ENCODE measurements around the gene FUZ. TPM values are rescaled to one million over a fixed set of nuclear protein-coding genes. Genes with fewer than 3 reads are reported as not detected.

Gene FUZ
- polyA plus RNA-seq, 1 of the 3 experiments (the other 2 are of a cell fraction) = 29.9 TPM

DNA sequence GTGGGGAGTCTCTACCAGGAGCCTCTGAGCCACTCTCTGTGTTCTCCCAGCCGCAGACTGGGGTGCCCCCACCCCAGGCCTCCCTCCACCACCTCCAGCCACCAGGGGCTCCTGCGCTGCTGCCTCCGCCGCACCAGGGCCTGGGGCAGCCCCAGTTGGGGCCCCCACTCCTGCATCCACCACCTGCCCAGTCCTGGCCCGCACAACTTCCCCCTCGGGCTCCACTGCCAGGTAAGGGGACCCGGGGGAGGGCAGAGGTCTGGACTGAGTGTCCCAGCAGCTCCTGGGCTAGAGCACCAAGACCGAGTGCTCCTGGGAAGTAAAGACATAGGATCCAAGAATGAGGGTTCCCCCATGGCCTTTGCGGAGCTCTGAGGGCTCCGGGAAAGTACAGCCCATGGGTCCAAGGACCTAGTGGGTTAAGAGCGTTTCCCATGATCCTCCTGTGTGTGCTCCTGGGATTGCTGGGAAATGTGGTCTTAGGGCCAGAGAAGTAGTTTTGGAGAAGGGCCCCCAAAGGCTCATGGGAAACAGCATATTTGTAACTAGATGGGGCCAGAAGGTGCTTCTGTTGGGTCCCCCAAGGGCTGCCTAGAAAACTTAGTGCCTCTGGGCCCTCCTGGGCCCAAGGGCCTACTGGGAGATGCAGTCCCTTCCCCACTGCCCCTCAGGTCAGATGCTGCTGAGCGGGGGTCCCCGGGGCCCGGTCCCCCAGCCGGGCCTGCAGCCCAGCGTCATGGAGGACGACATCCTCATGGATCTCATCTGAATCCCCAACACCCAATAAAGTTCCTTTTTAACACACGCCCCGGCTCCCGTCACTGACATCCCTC, 23.3 kb upstream of the FUZ start:
- TF ChIP-seq RAD21 (IDR thresholded peaks at IDR 0.05; ENCODE audit: low read length) = no peak
- no peak for TF ChIP-seq TEAD4 (IDR thresholded peaks at IDR 0.05; ENCODE audit: borderline replicate concordance, insufficient read depth)
- no peak for TF ChIP-seq CHD2 (IDR thresholded peaks at IDR 0.05; ENCODE audit: low read length, partially characterized antibody)
- Histone ChIP-seq H3K27ac (ENCODE audit: low read depth in 2 of 2, low read length in 1 of 2) (no peak overlapping the region), H3K4me1 (ENCODE audit: control insufficient read depth in 1 of 2, insufficient read depth in 2 of 2, low read depth in 1 of 2, low read length in 1 of 2) (peaks cover 0 to 11% of the 10 kb centered on the region in 2 experiments; a peak in 1 of 4 replicates), H4K20me1 (ENCODE audit: insufficient read depth) (no peaks in the 10 kb centered on the region), H3K4me2 (no peak overlapping the region), H3K4me3 (ENCODE audit: low read depth in 2 of 2, low read length in 1 of 2) (no peak overlapping the region), H2AFZ (ENCODE audit: low read depth) (no peak overlapping the region), H3K9me3 (no peaks in the 10 kb centered on the region), H3K9ac (no peak overlapping the region), H3K79me2 (ENCODE audit: insufficient read depth) (no peaks in the 10 kb centered on the region), H3K36me3 (replicated peaks in 1 of 2; ENCODE audit: control insufficient read depth in 1 of 2, insufficient read depth in 2 of 2, low read length in 1 of 2) (peaks cover 19 to 77% of the 10 kb centered on the region in 2 experiments), H3K27me3 (ENCODE audit: insufficient read depth) (no peaks in the 10 kb centered on the region), H3K9me2 (no peaks in the 10 kb centered on the region), H3F3A (replicated peaks; ENCODE audit: insufficient read depth) (no peaks in the 10 kb centered on the region)
- WGBS (ENCODE audit: low lambda C conversion rate) = 97% methylated on average over 9 of the region's 20 CpGs
- peak; percentile 20 for DNase-seq
- ChIA-PET POLR2A (no interaction called here), CTCF (interaction anchor here (1.3 kb wide), 1 partner anchor 17 kb away, joined by 4 read pairs; no protein-coding TSS in a partner anchor)

DNA sequence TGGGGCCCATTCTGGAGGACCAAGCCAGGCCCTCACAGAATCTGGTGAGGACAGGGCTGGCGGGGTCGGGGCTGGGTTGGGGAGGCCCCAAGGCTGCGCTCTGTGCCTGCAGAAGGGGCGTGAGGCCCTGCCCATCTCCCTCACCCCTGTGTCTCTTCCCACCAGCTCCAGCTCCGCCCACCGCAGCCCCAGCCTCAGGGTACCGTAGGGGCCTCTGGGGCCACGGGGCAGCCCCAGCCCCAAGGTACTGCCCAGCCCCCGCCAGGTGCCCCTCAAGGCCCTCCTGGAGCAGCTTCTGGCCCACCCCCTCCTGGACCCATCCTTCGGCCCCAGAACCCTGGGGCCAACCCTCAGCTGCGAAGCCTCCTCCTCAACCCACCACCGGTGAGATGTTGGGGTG, 22.5 kb upstream of the FUZ start:
- Histone ChIP-seq H3K9me3 (no peaks in the 10 kb centered on the region), H3K4me3 (ENCODE audit: low read depth in 2 of 2, low read length in 1 of 2) (no peak overlapping the region), H3K9me2 (no peaks in the 10 kb centered on the region), H3F3A (replicated peaks; ENCODE audit: insufficient read depth) (no peaks in the 10 kb centered on the region), H3K27ac (ENCODE audit: low read depth in 2 of 2, low read length in 1 of 2) (no peak overlapping the region), H3K4me2 (no peak overlapping the region), H2AFZ (ENCODE audit: low read depth) (no peak overlapping the region), H4K20me1 (ENCODE audit: insufficient read depth) (no peaks in the 10 kb centered on the region), H3K4me1 (ENCODE audit: control insufficient read depth in 1 of 2, insufficient read depth in 2 of 2, low read depth in 1 of 2, low read length in 1 of 2) (peaks cover 0 to 11% of the 10 kb centered on the region in 2 experiments; a peak in 1 of 4 replicates), H3K9ac (no peak overlapping the region), H3K79me2 (ENCODE audit: insufficient read depth) (no peaks in the 10 kb centered on the region), H3K27me3 (ENCODE audit: insufficient read depth) (no peaks in the 10 kb centered on the region), H3K36me3 (replicated peaks in 1 of 2; ENCODE audit: control insufficient read depth in 1 of 2, insufficient read depth in 2 of 2, low read length in 1 of 2) (peaks cover 11 to 82% of the 10 kb centered on the region in 2 experiments)
- CTCF ChIA-PET = no interaction called here
- POLR2A ChIA-PET = no interaction called here
- TF ChIP-seq CHD2 (IDR thresholded peaks at IDR 0.05; ENCODE audit: low read length, partially characterized antibody) = no peak
- no peak for TF ChIP-seq PBX3 (IDR thresholded peaks at IDR 0.05)
- no peak for TF ChIP-seq RFX5 (IDR thresholded peaks at IDR 0.05; ENCODE audit: low read length)
- TF ChIP-seq, protein P1, sequence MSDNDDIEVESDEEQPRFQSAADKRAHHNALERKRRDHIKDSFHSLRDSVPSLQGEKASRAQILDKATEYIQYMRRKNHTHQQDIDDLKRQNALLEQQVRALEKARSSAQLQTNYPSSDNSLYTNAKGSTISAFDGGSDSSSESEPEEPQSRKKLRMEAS (IDR thresholded peaks at IDR 0.05; ENCODE audit: low read depth) = no peak
- no peak for TF ChIP-seq NFIC (IDR thresholded peaks at IDR 0.05; ENCODE audit: borderline replicate concordance)
- TF ChIP-seq, protein P2, sequence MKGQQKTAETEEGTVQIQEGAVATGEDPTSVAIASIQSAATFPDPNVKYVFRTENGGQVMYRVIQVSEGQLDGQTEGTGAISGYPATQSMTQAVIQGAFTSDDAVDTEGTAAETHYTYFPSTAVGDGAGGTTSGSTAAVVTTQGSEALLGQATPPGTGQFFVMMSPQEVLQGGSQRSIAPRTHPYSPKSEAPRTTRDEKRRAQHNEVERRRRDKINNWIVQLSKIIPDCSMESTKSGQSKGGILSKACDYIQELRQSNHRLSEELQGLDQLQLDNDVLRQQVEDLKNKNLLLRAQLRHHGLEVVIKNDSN (IDR thresholded peaks at IDR 0.05; ENCODE audit: borderline replicate concordance, low read depth) = no peak
- TF ChIP-seq MEF2A (IDR thresholded peaks at IDR 0.05; ENCODE audit: borderline replicate concordance, low read depth) = no peak
- TF ChIP-seq TEAD4 (IDR thresholded peaks at IDR 0.05; ENCODE audit: borderline replicate concordance, insufficient read depth) = no peak
- TF ChIP-seq SIN3A (IDR thresholded peaks at IDR 0.05; ENCODE audit: borderline replicate concordance, low read depth, low read length) = no peak
- TF ChIP-seq ELF1 (IDR thresholded peaks at IDR 0.05) = no peak
- no peak for TF ChIP-seq SMC3 (IDR thresholded peaks at IDR 0.05; ENCODE audit: low read depth, low read length)
- no peak for TF ChIP-seq RXRA (IDR thresholded peaks at IDR 0.05; ENCODE audit: borderline replicate concordance, low read depth)
- TF ChIP-seq MXI1 (IDR thresholded peaks at IDR 0.05; ENCODE audit: low read depth, low read length) = no peak
- DNase-seq = peak; percentile 10
- 100% methylated on average over 2 of the region's 12 CpGs for WGBS (ENCODE audit: low lambda C conversion rate)

All from SK-N-SH (cell line).